ENCODE measurements around the gene BEST1. TPM values are rescaled to one million over a fixed set of nuclear protein-coding genes. Genes with fewer than 3 reads are reported as not detected.

BEST1 gene
- total and polyA plus RNA-seq, 2 of the 13 experiments (the other 11 are each of a cell fraction or from before 2014, with no cell fraction given) = 0.09 to 0.65 TPM

GRCh38 chr11:61923166-61924063 lies 26.7 kb upstream of the BEST1 start (continued):
- TF ChIP-seq PATZ1 (CRISPR knock-in tag; IDR thresholded peaks at IDR 0.05) = peak; percentile 93
- no peak for TF ChIP-seq KLF16 (CRISPR knock-in tag; IDR thresholded peaks at IDR 0.05)
- TF ChIP-seq PPARG (CRISPR knock-in tag; conservative IDR thresholded peaks at IDR 0.05) = no peak; the same call in 1 of the 2 replicates
- TF ChIP-seq ZNF317 (CRISPR knock-in tag; IDR thresholded peaks at IDR 0.05) = peak; percentile 68; the same call in 1 of the 2 replicates
- no peak for TF ChIP-seq ISX (CRISPR knock-in tag; conservative IDR thresholded peaks at IDR 0.05)
- TF ChIP-seq MNT (IDR thresholded peaks at IDR 0.05) = no peak
- no peak for TF ChIP-seq CENPT (CRISPR knock-in tag; IDR thresholded peaks at IDR 0.05; ENCODE audit: low read depth)
- TF ChIP-seq ZNF512 (CRISPR knock-in tag; IDR thresholded peaks at IDR 0.05) = no peak
- TF ChIP-seq SIN3A (IDR thresholded peaks at IDR 0.05; ENCODE audit: borderline replicate concordance, low read depth, low read length) = no peak
- no peak for TF ChIP-seq TCF7L2 (IDR thresholded peaks at IDR 0.05; ENCODE audit: low read depth, low read length)
- no peak for TF ChIP-seq NFIC (IDR thresholded peaks at IDR 0.05; ENCODE audit: low read length)
- TF ChIP-seq ZNF703 (CRISPR knock-in tag; IDR thresholded peaks at IDR 0.05; ENCODE audit: borderline replicate concordance) = no peak
- TF ChIP-seq ARID2 (CRISPR knock-in tag; IDR thresholded peaks at IDR 0.05; ENCODE audit: borderline replicate concordance) = no peak
- TF ChIP-seq ZNF891 (CRISPR knock-in tag; IDR thresholded peaks at IDR 0.05) = 0 out of 2 replicates have a peak, but pooled peaks have one; percentile 22
- TF ChIP-seq HNF4G (IDR thresholded peaks at IDR 0.05; ENCODE audit: borderline replicate concordance, low read depth, low read length) = peak; percentile 77
- peak; percentile 62; the same call in 1 of the 2 replicates for TF ChIP-seq HNF4G (CRISPR knock-in tag; IDR thresholded peaks at IDR 0.05; ENCODE audit: borderline replicate concordance, low read depth)
- no peak for TF ChIP-seq PLRG1 (conservative IDR thresholded peaks at IDR 0.05)
- no peak for TF ChIP-seq CEBPG (CRISPR knock-in tag; IDR thresholded peaks at IDR 0.05)
- TF ChIP-seq KAT8 (CRISPR knock-in tag; IDR thresholded peaks at IDR 0.05) = peak; percentile 69
- TF ChIP-seq SKI (IDR thresholded peaks at IDR 0.05; ENCODE audit: partially characterized antibody) = no peak
- TF ChIP-seq FOXM1 (CRISPR knock-in tag; IDR thresholded peaks at IDR 0.05) = no peak
- no peak for TF ChIP-seq KDM4B (CRISPR knock-in tag; IDR thresholded peaks at IDR 0.05)
- TF ChIP-seq RFXANK (CRISPR knock-in tag; IDR thresholded peaks at IDR 0.05) = 0 out of 2 replicates have a peak, but pooled peaks have one; percentile 43
- TF ChIP-seq NR1H2 (CRISPR knock-in tag; IDR thresholded peaks at IDR 0.05; ENCODE audit: borderline replicate concordance, low read depth) = peak; percentile 19; the same call in 1 of the 2 replicates
- TF ChIP-seq NR2C2 (CRISPR knock-in tag; IDR thresholded peaks at IDR 0.05; ENCODE audit: borderline replicate concordance) = peak; percentile 46; the same call in 1 of the 2 replicates
- TF ChIP-seq NKX3-1 (CRISPR knock-in tag; IDR thresholded peaks at IDR 0.05) = no peak
- peak; percentile 80 for TF ChIP-seq YEATS4 (CRISPR knock-in tag; IDR thresholded peaks at IDR 0.05; ENCODE audit: borderline replicate concordance)
